Lung microvascular endothelial cell (primary cell): ENCODE results near the gene MUSK. TPM values are rescaled to one million over a fixed set of nuclear protein-coding genes. Genes with fewer than 3 reads are reported as not detected.
A peak's percentile ranks its signal among the peaks of the same experiment; 100 is the strongest.
"Not testable (repeated sequence)": the region's sequence is repeated elsewhere in the genome, so short reads cannot be mapped to it uniquely, and the experiment has no call there.

Source experiments
- DNase-seq, 2 donors: peaks; one replicate each; pipeline versions ENCODE4 v3.0.0 to v3.0.0-alpha.2; 2010; ENCODE audit warnings: low read depth in 2 of 2
- total RNA-seq: library from RNA; depleted of rRNA; stranded (reverse); fragments of >200 nt; gene quantifications from 2 replicates; pipeline ENCODE4 v1.2.1, GENCODE V29; 2014

Gene MUSK
- total RNA-seq, 1 donor from 2014 or later: not detected

DNA sequence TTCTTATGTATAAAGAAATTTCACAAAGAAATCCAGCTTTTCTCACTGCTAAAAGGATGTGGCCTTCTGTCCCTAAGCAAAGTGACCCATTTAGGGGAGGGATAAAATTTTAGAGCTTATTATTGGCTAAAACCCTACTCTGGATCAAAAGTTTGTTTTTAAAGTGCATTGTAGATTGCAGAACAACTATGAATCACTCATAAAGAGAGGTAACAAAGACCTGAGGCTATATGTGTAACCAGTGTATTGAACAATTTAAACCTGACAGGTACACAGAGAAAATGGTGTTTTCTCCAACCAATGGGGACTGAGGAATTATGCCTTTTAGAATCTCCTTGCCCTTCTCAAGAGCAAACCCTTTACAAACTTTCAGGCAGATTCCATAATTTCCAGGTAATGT, 86.6 kb downstream of the MUSK start:
- no peak for DNase-seq

DNA sequence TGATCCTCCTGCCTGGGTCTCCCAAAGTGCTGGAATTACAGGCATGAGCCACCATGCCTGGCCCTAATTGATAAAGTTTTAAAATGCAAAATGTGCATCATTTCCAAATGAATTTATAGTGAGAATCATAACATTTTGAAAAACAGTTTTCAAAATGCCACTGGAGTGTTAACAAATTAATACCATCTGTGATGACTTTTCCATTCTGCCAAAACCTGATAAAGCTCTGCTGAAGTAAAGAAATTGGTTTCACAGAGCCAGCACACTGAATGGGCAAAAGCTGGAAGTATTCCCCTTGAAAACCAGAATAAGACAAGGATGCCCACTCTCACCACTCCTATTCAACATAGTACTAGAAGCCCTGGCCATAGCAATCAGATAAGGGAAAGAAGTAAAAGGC, 89.6 kb downstream of the MUSK start:
- no peak for DNase-seq

DNA sequence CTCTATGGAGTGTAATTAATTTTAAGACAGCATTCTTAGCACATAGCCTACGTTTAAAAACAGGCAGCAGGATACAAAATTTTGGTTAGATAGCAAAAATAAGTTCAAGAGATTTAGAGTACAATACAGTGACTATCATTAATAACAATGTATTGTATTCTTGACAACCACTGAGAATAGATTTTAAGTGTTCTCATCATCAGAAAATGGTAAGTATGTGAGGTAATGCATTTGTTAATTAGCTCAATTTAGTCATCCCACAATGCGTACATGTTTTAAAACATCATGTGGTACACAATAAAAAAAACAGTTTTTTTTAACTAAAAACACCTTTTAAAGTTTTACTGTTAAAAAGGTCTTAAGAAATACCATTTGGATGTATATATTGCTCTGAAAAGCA, 94.2 kb downstream of the MUSK start:
- DNase-seq: peak in 1 of 2 donors; percentile 12

DNA sequence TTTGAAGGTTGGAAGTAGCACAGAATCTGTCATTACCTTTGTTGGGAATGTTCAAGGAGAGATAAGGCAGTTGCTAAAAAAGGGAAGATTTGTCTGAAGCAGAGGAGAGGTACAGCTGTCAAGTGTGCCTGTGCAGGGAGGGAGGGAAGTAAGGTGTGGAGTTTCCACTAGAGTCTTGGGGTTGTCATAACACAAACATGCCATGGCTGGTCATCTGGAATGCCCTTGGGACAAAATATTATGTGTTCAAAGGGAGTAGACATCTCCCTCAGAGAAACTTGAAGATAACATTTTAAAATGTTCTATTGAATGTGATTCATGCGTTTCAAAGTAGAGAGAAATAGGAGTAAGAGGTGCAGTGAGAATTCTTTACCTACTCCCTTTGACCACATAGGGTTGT, 95.0 kb downstream of the MUSK start:
- no peak for DNase-seq

DNA sequence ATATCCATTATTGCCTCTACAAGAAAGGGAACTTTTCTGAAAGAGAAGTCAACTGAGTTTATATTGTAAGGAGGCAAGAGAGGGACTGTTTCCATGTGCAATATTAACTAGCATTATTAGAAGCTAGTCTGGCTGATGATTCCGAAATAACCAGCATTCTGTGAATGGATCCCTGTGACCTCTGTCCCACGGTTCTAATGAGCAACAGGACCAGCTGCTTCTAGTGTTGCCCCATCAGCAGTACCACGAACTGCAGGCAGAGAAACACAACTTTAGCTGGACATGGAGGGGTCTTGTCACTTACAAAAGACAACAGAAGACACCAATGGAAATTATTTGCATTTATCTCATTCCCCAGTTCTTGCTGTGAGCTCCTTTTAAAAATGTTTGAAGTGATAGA, 95.4 kb downstream of the MUSK start:
- no peak for DNase-seq

DNA sequence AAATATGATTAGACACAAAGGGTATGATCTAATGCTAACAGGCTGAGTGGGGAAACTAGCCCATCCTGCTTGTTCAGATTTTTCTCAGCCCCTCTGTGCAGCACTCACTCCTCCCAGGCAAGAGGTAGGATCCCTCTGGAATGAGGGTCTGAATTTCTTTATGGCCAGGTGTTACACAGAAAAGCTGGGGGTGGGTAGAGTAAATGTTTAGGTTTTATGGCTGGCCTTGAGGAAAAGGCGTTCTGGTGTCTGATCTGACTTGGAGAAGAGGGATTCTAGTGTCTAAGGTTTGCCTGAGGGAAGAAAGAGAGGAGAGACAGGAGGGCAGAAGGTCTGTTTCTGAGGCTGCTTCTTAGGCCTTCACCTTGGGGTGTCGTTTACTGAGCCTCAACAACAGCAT, 97.3 kb downstream of the MUSK start:
- DNase-seq: no peak

DNA sequence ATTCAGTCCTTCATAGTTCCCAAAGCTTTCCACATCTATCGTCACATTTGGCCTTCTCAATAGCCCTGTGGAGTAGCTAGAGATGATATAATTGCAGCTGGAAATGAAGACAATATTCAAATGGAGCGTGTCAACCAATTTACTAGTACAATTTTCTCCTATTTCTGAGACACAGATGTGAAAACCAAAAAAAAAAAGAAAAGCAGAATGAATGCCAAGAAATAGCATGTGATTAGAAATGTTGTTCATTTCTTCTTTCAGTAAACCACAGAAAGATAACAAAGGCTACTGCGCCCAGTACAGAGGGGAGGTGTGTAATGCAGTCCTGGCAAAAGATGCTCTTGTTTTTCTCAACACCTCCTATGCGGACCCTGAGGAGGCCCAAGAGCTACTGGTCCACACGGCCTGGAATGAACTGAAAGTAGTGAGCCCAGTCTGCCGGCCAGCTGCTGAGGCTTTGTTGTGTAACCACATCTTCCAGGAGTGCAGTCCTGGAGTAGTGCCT, 99.0 kb downstream of the MUSK start:
- DNase-seq: no peak

DNA sequence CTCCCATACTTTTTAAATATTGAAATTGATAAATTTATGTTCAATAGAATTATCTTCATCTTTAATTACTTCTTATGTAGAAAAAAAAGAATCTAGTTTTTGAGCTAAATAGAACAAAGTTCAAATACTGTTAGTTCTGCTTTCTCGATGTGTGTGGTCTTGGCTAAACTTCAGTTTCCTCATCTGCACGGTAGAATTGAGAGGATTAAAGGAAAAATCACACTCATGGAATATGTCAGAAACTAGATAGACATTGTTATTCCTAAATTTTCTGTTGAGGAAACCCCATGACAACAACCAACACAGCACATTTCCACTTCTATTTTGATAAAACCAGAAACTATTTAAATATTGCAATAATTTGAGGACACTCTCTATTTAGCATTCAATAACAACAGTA, 100.3 kb downstream of the MUSK start:
- no peak for DNase-seq

DNA sequence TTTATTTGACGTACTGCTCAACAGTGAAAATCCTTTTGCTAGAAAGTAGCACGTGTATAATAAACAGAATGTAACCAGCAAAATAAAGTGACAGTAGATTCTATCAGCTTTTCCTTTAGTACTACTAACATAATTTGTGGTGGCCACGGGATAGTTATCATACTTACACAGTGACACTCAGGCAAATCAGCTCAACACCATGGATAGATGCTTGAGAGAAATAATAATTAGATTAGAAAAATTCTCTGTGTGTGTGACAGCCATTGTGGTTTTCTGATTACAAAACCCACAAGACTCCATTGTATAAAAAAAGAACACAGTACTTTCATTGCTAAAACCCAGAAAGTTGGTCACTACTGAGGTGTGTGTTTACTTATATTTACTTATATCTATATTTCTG, 101.1 kb downstream of the MUSK start:
- no peak for DNase-seq

DNA sequence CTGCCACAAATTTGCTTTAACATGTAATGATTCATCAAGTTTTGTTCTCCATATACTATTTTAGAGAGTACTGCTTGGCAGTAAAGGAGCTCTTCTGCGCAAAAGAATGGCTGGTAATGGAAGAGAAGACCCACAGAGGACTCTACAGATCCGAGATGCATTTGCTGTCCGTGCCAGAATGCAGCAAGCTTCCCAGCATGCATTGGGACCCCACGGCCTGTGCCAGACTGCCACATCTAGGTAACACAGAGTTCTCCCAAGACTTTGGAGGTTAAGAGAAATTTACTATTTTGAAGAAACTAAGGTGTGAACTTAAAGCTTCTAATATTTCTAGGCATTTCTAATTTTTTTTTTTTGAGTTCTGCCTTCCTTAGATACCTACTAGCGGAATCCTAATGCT, 107.1 kb downstream of the MUSK start:
- no peak for DNase-seq

DNA sequence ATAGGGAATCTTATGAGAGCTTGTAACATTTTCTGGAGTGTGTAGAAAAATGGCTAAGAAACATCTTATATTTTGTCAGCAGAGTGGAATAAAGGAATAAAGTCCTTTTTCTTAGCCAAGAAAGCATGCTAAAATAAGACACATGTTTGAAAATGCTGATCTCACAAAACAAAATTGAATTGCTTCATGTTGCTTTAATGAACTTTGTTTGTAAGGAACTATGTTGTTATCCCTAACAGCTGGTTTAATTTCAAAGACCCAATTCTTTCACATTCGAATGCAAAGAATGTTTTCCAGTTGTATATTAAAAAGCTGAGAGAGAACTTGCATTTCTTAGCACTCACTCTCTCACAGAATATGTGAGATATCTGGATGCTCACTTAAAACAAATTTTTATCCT, 107.6 kb downstream of the MUSK start:
- DNase-seq: no peak

DNA sequence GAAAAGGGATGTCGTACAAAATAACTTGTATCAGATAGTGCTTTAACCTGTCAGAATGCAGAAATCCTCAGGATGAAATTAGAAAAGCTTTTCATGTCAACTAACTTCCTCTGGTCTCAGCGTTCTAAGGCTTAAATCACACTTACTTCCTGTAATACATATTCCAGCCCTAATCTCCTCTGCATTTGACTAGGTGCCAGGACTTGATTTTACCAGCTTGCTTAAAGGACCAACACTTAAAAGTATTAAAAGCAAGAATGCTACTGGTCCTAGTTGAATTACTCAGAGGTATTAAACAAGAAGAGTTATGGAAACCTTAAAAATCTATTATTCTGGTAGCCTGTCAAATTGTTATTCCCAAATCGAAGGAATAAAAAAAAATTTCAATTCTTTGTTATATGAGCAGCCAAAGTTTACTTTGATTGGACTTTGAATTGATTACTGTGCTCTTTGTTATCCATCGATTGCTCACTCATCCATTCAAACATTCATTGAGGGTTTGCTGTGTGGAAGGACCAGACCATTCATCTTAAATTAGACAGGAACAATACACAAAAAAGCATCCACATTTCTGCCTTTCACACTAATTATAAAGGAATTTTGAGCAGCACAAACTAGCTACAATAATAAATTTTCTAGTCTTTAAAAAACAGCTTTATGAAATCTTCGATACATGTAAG, 108.7 kb downstream of the MUSK start:
- peak in 1 of 2 donors; percentile 73 for DNase-seq

DNA sequence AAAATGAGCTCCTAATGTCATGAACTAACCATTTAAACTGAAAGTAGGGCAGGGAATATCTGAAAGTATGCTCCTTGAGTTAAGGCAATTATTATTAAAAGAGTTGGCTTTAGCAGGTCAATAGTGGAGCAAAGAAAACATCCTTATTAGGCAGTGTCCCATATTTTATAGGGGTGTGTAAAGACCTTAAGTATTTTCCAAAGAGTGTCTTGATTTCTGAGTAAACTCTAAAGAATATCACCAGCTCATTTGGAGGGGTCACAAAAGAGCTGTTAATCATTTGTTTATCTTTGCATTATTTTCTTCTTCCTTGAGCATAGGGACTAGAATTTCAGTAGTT, 109.3 kb downstream of the MUSK start:
- DNase-seq: no peak

DNA sequence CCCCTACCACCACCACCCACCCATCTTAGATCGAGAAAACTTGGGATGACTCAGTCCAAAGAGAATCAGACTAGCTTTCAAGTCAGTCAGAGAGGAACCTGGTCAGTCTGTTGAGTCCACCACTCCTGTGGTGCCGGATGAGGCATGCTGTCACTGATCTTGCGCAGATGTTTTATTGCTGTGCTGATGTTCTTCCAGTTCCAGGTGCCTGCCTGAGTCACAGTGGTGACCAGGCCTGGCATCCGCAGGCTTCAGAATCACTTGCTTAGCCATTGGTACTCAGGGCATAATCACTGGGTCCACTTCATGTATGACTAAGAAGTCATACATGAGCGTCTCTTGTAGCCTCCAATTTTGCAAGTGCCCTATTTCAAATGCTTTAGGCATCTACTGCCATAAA, 114.1 kb downstream of the MUSK start:
- no peak for DNase-seq

DNA sequence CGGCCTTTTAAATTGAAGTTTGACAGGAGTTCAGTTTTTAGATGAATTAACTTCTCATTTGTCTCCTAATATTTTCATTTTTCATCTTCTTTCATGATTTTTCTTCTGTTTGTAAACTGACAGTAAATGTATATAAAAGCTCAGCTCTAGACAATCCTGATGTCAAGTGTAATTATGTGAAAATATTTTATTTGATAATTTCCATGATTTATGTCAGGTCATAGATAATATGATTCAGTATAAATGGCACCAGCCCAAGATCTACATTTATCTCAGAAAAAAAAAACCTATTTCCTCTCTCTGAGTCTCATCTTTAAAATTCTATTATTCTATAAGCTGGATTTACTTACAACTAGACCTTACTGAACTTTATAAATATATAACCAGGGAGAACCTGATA, 115.7 kb downstream of the MUSK start:
- DNase-seq: no peak

DNA sequence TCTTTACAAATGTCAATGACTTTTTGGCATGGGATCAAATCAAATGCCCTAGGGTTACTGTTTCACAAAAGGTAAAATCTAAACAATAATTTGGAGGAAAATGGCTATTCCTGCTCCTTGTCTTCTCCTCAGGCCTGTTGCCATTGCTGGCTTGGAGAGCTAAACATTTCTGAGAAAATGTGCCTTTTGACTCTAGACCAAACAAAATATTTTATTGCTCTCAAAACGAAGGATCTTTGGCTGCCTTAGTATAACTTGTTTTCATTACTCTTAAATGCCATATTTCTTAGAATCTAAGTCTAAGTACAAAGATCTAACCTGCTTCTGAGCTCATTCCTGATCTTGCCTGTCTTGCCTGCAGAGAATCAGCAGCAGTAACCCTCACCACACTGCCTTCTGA, 116.6 kb downstream of the MUSK start:
- DNase-seq: no peak

DNA sequence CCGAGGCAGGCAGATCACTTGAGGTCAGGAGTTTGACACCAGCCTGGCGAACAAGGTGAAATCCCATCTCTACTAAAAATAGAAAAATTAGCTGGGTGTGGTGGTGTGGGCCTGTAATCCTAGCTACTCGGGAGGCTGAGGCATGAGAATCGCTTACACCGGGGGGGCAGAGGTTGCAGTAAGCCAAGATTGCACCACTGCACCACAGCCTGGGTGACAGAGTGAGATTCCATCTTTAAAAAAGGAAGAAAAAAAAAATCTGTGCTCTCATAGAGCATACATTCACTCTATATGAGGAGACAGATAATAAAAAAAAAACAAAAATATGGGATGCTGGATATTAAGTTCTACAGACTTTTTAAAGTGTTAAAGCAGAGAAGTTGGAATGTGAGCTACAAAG, 119.8 kb downstream of the MUSK start:
- not testable (repeated sequence) for DNase-seq

DNA sequence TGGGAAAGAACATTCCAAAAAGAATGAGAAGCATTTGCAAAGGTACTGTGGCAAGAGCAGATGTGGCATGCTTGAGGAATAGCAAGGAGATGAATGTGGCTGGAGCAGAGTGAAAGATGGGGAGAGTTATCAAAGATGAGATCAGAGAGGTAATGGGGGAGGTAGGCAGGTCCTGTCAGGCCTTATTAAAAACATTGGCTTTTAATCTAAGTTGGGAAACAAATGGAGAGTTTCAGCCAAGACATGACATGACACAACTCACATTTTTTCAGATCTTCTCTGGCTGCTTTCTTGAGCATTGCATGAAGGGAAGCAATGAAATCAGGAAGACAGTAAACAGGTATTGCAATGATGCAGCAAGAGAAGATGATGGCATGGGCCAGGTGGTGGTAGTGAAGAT, 120.3 kb downstream of the MUSK start:
- no peak for DNase-seq

DNA sequence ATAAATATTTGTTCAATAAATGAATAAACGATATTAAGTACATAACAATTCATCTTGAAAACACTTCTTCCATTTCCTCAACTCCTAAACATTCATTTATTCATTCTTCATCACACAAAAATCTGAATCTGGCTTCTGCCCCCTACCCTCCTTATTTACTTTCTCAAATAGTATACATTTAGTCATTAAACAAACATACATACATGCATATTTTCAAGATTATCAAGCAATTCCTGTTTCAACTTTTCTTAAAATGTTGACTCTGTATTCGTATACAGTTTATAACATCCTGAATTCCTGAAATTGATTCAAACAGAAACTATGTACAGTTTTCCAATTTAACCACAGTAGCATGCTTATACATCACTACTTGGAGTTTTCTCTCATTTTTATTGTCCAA, 129.0 kb downstream of the MUSK start:
- DNase-seq: no peak

DNA sequence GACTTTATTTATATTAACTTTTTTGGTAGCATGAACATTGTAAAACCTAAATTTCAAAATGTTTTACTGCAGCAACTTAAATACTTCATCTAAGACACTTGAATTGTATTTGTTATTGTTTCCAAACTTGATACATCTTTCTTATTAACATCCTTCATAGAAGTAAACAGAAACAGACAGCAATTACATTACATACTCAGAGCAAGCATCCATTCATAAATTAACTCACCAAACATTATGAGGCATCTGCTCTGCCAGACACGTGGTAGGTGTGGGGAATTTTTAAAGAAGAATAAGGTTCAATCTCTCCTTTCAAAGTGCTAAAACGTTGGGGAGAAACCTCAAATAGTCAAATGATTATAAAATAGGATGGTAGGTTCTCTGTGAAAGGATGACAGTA, 130.8 kb downstream of the MUSK start:
- DNase-seq: no peak

DNA sequence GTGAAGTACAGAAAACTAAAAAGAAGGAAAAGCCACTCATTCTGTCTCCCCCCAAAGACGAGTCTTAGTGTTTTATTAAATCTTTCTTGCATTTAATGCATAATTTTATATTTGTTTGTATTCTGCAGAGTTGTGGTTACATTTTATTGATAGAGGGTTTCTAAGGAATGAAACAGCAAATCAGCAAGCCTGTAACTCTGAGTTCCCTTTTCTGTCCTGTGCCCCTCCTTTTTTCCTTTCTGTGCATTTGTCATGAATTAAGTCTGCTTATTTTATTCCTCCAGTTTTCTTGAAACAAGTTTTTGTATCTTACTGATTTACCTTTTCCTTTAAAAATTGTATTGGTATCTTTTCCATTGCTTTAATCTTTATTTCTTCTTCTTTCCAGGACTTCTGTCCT, 132.8 kb downstream of the MUSK start:
- DNase-seq: no peak

DNA sequence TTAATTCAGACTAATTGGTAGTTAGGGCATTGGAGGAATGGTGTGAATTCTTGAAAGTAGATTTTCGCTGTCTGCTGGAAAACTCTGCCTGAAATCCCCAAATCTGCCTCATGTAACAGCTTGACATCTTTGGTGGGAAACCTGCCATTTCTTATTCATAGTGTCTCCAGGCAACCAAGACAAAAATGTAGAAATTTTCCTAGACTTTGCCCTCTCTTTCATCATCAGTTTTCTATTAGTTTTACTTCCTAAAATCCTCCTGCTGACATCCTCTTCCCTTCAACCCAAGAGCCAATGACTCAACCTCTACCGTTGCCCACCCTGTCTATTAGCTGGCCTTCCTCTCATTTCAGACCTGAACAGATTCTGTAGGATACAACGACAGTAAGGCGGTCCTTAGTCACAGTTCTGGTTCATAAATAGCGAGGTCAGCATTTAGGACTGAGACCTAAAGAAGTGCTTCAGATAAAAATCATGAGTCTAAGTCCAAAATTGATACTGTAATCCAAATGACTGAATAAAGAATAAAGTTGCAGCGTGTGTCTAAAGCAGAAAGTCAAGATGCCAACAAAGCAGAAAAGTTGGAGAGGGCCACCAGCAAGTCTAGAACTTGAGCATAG, 133.9 kb downstream of the MUSK start:
- no peak for DNase-seq

DNA sequence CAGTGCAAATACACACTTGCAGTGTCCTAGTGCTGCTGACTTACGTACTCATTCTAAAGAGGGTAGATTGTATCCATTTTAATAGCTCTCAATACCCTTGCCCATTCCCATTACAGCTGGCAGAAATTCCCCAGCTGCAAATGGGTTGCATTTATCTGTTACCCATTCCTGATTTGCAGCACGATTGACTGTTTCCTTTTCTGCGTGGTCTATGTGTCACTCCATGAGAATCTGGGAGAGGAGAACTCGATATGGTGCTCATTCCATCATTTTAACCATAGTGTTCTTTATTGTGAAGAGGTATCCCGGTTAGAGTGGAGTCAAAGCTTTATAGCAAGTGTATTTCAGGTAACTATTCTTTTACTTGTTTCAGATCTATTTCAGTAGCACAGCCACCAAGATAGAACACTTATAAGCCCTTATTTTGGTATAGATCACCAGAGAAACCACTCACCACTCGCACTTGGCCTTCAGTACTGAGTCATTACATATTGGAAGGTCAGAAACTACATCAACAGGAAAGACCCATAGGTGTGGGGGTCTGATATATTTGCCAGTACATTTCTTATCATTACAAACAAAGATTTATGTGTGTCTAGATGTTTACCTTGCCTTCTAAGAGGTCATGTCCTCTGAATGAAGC, 139.5 kb downstream of the MUSK start:
- no peak for DNase-seq
